Retinal pigment epithelial cell (primary cell): Measurements from ENCODE around the gene ITSN2.

Experiments used
- DNase-seq: peaks from one replicate; pipeline ENCODE4 v3.0.0-alpha.2; 2010; ENCODE audit warnings: low read depth
- H3K4me3 ChIP-seq: 2 replicates; pipeline ENCODE4 v1.5.1; 2011; ENCODE audit warnings: mild to moderate bottlenecking, low read length, control low read depth, moderate library complexity
- CTCF ChIP-seq: conservative IDR thresholded peaks from 2 replicates; pipeline ENCODE4 v1.5.1; 2011; ENCODE audit warnings: low read depth, low read length, control low read depth, inconsistent platforms

Gene ITSN2

GRCh38 chr2:24353364-24353763 is 7.0 kb downstream of the ITSN2 start:
- DNase-seq, result no peak
- TF ChIP-seq CTCF, result no peak
- no peak overlapping the region for H3K4me3 ChIP-seq

GRCh38 chr2:24352664-24353063 is 7.7 kb downstream of the ITSN2 start:
- no peak for TF ChIP-seq CTCF
- no peak overlapping the region for H3K4me3 ChIP-seq
- DNase-seq, result no peak

GRCh38 chr2:24351981-24352380 is 8.4 kb downstream of the ITSN2 start:
- DNase-seq, result no peak
- no peak overlapping the region for H3K4me3 ChIP-seq
- TF ChIP-seq CTCF, result no peak

GRCh38 chr2:24351627-24351938 is 8.8 kb downstream of the ITSN2 start:
- TF ChIP-seq CTCF, result no peak
- H3K4me3 ChIP-seq, result no peak overlapping the region
- DNase-seq, result no peak

DNA sequence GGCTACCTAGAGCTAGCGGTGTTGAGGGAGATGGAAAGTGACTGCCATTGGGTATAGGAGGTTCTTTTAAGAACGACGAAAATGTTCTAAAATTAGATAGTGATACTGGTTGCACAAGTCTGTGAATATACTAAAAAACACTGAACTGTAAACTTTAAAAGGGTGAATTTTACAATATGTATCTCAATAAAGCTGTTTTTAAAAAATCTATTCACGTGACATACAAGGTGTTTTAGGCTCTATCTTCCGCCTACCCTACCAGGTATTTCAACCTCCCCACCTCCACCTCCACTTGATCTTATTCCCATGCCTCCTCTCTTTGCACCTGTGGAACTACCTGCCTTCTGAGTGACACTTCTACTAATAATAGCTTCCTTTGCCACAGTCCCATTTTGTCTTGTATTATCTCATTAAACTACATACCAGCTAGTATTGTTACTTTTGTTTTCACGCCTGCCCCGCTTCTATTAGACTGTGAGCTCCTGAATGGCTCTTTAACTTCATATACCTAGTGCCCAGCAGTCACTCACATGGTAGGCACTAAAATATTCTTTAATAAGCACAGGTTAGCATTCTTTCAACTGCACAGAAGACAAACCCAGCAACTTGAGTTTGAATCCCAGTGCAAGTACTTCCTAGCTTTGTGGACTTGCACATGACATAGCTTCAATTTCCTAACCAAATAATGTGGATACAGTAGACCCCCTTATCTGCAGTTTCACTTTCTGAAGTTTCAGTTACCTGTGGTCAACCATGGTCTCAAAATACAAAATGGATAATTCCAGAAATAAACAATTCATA is 9.3 kb downstream of the ITSN2 start:
- H3K4me3 ChIP-seq, result no peak overlapping the region
- no peak for TF ChIP-seq CTCF
- DNase-seq, result no peak

DNA sequence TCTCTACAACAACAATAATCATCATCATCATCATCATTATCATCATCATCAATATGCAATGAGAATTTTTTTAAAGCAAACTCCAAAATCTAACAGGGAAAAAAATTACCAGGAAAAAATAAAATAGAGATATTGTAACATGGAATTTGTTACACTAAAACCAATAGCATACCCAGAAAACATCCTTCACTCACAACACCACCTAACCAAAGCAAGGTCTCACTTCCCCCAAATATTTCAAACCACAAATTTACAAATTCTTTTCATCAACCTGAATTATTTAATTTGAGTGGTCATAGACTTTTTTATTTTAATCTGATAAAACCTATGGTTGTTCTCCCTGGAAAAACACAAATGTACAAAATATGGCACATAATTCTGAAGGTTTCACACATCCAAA is 11.2 kb downstream of the ITSN2 start:
- DNase-seq, result no peak
- no peak overlapping the region for H3K4me3 ChIP-seq
- no peak for TF ChIP-seq CTCF

- no peak overlapping the region for H3K4me3 ChIP-seq
- DNase-seq, result no peak
- TF ChIP-seq CTCF, result no peak
These were observed 14.4 kb downstream of the ITSN2 start for GRCh38 chr2:24345937-24346336.
